Thyroid gland (tissue), 4 donors: ENCODE data around the gene CIB2. TPM values are rescaled to one million over a fixed set of nuclear protein-coding genes. Genes with fewer than 3 reads are reported as not detected.

Source experiments
- DNase-seq, 2 donors: peaks; one replicate each; pipeline ENCODE4 v3.0.0-alpha.2; 2019
- H3K27ac ChIP-seq, 3 donors: fragments of 200-600 bp; sonication (generic); 1 replicate in 2 of 3; 2 replicates in 1 of 3; pipeline ENCODE4 v1.5.1; 2016 to 2019; ENCODE audit warnings: mild to moderate bottlenecking in 1 of 3, moderate library complexity in 1 of 3
- H3K27me3 ChIP-seq: fragments of 200-600 bp; sonication (generic); one replicate; pipeline ENCODE4 v1.5.1; 2019
- H3K36me3 ChIP-seq, 2 donors: fragments of 200-600 bp; sonication (generic); one replicate each; pipeline ENCODE4 v1.5.1; 2016 to 2019
- H3K4me1 ChIP-seq, 2 donors: fragments of 200-600 bp; sonication (generic); one replicate each; pipeline ENCODE4 v1.5.1; 2017 to 2019
- H3K4me3 ChIP-seq, 3 donors: fragments of 200-600 bp; sonication (generic); replicated peaks in 1 of 3; 1 replicate in 2 of 3; 2 replicates in 1 of 3; pipeline ENCODE4 v1.5.1; 2016; ENCODE audit warnings: mild to moderate bottlenecking in 1 of 3
- H3K9me3 ChIP-seq: fragments of 200-600 bp; sonication (generic); one replicate; pipeline ENCODE4 v1.5.1; 2017
- POLR2A ChIP-seq, 2 donors: fragments of 450-650 bp; IDR thresholded peaks; one replicate each; pipeline ENCODE4 v1.6.1; 2017; ENCODE audit warnings: antibody characterized with exemption in 2 of 2, mild to moderate bottlenecking in 2 of 2, moderate library complexity in 1 of 2
- WGBS, 2 donors: methylation state at CpG; one replicate each; pipeline ENCODE4 v1.1.5; 2017; 5-methylcytosine and 5-hydroxymethylcytosine counted together
- intact Hi-C: fragments of 100-400 bp; cut with DNase I; formaldehyde crosslinking; loops from one replicate; pipeline ENCODE4 v1.15.1; 2023
- total RNA-seq, 4 donors: library from RNA; depleted of rRNA; stranded (reverse); fragments of >200 nt; gene quantifications; one replicate each; pipeline ENCODE4 v1.2.3, GENCODE V29; 2016
- TF ChIP-seq, protein P1 (sequence below), 6 experiments: fragments of 200-600 bp in 3 of 6; fragments of 450-650 bp in 3 of 6; sonication (generic) in 3 of 6; IDR thresholded peaks; one replicate each; pipeline ENCODE4 v1.5.1; 2016 to 2019; ENCODE audit warnings: antibody characterized with exemption in 6 of 6, mild to moderate bottlenecking in 2 of 6, inconsistent platforms in 1 of 6, moderate library complexity in 1 of 6

The CIB2 gene
- total RNA-seq, 4 donors from 2014 or later: 4.1 to 7.5 (median 4.9) TPM

DNA sequence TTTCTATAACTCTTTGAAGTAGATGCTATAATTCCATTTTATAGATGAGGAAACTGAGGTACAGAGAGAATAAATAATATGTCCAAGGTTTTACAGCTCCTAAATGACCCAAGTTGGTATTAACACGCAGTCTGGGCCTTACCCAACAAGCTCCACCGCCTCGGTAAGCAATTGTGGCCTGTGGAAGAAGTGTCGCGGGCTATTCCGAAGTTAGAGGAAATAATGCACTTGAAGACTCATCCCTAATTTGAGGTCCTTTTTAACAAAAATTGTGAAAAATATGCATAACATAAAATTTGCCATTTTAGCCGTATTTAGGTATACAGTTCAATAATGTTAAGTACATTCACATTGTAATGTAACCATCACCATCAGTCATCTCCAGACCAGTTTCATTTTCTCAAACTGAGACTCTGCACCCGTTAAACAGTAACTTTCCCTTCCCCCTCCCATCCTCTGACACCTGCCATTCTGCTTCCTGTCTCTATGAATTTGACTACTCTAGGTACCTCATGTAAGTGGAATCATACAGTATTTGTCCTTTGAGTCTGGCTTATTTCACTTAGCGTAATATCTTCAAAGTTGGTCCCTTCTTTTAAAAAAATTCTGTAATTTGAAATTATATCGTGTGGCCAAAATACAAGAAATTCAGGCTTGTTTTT is 36.1 kb upstream of the CIB2 start:
- no peaks in the 10 kb centered on the region for H3K27me3 ChIP-seq
- intact Hi-C loops: no loop called here
- DNase-seq: no peak
- WGBS, 2 donors: 91 to 94% methylated on average over 10 of the region's 10 CpGs
- TF ChIP-seq POLR2A (IDR thresholded peaks at IDR 0.05): no peak
- TF ChIP-seq, protein P1, sequence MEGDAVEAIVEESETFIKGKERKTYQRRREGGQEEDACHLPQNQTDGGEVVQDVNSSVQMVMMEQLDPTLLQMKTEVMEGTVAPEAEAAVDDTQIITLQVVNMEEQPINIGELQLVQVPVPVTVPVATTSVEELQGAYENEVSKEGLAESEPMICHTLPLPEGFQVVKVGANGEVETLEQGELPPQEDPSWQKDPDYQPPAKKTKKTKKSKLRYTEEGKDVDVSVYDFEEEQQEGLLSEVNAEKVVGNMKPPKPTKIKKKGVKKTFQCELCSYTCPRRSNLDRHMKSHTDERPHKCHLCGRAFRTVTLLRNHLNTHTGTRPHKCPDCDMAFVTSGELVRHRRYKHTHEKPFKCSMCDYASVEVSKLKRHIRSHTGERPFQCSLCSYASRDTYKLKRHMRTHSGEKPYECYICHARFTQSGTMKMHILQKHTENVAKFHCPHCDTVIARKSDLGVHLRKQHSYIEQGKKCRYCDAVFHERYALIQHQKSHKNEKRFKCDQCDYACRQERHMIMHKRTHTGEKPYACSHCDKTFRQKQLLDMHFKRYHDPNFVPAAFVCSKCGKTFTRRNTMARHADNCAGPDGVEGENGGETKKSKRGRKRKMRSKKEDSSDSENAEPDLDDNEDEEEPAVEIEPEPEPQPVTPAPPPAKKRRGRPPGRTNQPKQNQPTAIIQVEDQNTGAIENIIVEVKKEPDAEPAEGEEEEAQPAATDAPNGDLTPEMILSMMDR (IDR thresholded peaks at IDR 0.05): no peak
- peaks cover 55 to 91% of the 10 kb centered on the region in 2 donors for H3K36me3 ChIP-seq
- H3K27ac ChIP-seq: no peak overlapping the region
- H3K4me3 ChIP-seq: no peak overlapping the region
- H3K9me3 ChIP-seq: no peaks in the 10 kb centered on the region
- no peaks in the 10 kb centered on the region for H3K4me1 ChIP-seq

DNA sequence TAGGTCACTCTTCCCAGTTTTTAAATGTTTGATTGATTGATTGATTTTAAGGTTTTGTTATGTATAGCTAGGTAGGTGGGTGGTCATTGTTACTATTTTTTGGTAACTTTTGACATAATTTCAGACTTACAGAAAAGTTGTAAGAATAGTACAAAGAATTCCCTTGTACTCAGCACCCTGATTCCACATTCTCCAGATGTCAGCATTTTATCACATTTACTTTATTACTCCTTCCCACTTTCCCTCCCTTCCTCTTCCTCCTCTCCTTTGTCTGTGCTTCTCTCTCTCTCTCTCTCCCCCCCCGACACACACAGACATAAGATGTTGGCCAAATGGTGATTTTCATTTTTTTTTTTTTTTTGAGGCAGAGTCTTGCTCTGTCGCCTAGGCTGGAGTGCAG is 32.8 kb upstream of the CIB2 start:
- Histone ChIP-seq H3K4me1 (no peaks in the 10 kb centered on the region), H3K4me3 (no peak overlapping the region), H3K27ac (no peak overlapping the region), H3K36me3 (peaks cover 44 to 90% of the 10 kb centered on the region in 2 donors), H3K9me3 (no peaks in the 10 kb centered on the region), H3K27me3 (no peaks in the 10 kb centered on the region)
- no peak for DNase-seq
- TF ChIP-seq POLR2A (IDR thresholded peaks at IDR 0.05): no peak
- TF ChIP-seq, protein P1 (IDR thresholded peaks at IDR 0.05): no peak
- 96 to 100% methylated on average over 2 of the region's 2 CpGs for WGBS, 2 donors
- intact Hi-C loops: no loop called here

DNA sequence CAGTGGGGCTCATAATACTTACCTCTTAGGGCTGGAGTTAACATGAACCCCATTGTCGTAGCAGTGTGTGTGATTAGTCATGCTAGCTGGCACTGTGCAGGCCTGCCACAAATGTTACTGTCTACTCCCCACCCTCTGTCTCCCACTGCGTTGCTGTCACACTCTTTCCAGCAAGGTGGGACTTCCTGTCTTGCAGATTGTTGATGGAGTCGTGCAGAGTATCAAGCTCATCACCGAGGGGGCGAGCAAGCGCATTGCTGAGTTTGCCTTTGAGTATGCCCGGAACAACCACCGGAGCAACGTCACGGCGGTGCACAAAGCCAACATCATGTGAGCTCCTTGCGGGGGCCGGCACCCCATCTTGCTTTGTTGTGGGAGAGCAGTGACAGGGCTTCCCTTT is 30.8 kb upstream of the CIB2 start:
- Histone ChIP-seq H3K4me1 (no peaks in the 10 kb centered on the region), H3K4me3 (no peak overlapping the region), H3K9me3 (no peaks in the 10 kb centered on the region), H3K27ac (no peak overlapping the region), H3K36me3 (peaks cover 37 to 77% of the 10 kb centered on the region in 2 donors), H3K27me3 (no peaks in the 10 kb centered on the region)
- DNase-seq: no peak
- 94 to 96% methylated on average over 13 of the region's 13 CpGs for WGBS, 2 donors
- TF ChIP-seq POLR2A (IDR thresholded peaks at IDR 0.05): no peak
- TF ChIP-seq, protein P1 (IDR thresholded peaks at IDR 0.05): no peak
- intact Hi-C loops: no loop called here

DNA sequence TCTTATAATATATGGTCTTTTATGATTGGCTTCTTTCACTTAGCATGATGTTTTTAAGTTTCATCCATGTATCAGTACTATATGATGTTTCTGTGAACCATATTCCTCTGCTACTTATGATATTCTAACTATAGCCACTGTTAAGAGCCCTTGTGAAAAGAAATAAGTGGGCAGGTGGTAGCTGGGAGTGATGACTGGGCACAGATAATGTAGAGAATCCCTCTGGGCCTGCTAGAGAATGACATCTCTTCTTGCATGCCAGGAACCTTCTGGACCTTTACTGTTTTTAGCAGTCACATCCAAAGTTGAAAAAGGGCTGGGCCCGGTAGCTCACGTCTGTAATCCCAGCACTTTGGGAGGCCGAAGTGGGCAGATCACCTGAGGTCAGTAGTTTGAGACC is 28.1 kb upstream of the CIB2 start:
- no peaks in the 10 kb centered on the region for H3K27me3 ChIP-seq
- H3K9me3 ChIP-seq: no peaks in the 10 kb centered on the region
- TF ChIP-seq POLR2A (IDR thresholded peaks at IDR 0.05): no peak
- TF ChIP-seq, protein P1 (IDR thresholded peaks at IDR 0.05): no peak
- peaks cover 23 to 50% of the 10 kb centered on the region in 2 donors for H3K36me3 ChIP-seq
- no peak for DNase-seq
- intact Hi-C loops: no loop called here
- H3K27ac ChIP-seq: no peak overlapping the region
- 94% methylated on average over 3 of the region's 3 CpGs for WGBS, 2 donors
- no peaks in the 10 kb centered on the region for H3K4me1 ChIP-seq
- H3K4me3 ChIP-seq: no peak overlapping the region

DNA sequence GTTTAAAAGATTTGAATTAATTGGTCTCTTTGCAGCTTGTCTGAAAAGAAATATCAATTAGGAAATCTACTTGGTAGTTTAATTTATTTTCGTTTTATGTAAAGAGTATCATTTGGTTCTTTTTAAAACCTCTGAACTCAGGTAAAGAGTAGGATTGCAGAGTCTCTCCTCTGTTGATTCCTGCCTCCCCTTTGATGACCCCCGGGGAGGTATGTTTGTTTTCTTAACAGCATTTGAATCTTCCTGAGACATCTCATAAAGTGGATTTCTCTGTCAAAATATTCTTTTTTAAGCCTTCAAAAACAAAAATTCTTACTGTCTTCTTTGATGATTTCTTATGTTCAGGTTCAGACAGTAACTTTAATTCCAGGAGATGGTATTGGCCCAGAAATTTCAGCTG is 26.0 kb upstream of the CIB2 start:
- TF ChIP-seq POLR2A (IDR thresholded peaks at IDR 0.05): no peak
- TF ChIP-seq, protein P1 (IDR thresholded peaks at IDR 0.05): no peak
- WGBS, 2 donors: 27 to 33% methylated on average over 2 of the region's 2 CpGs
- no peak for DNase-seq
- H3K4me1 ChIP-seq: no peaks in the 10 kb centered on the region
- H3K27ac ChIP-seq: no peak overlapping the region
- no peak overlapping the region for H3K4me3 ChIP-seq
- H3K36me3 ChIP-seq: peaks cover 15 to 30% of the 10 kb centered on the region in 2 donors
- intact Hi-C loops: no loop called here
- H3K9me3 ChIP-seq: no peaks in the 10 kb centered on the region
- H3K27me3 ChIP-seq: no peaks in the 10 kb centered on the region
